H9 (cell line): ENCODE measurements around the gene RELCH. TPM values are rescaled to one million over a fixed set of nuclear protein-coding genes. Genes with fewer than 3 reads are reported as not detected.

Experiments
- DNase-seq: peaks from one replicate; pipeline ENCODE4 v3.0.0-alpha.2; 2017
- H2AFZ ChIP-seq: one replicate; pipeline ENCODE4 v1.6.1; 2013; ENCODE audit warnings: mild to moderate bottlenecking, low read length, control low read depth, moderate library complexity
- H2AK5ac ChIP-seq: 2 replicates; pipeline ENCODE4 v1.6.1; 2013; ENCODE audit warnings: low read length, control low read depth, mixed read lengths; ENCODE audit not compliant: insufficient read length
- H2BK120ac ChIP-seq: one replicate; pipeline ENCODE4 v1.6.1; 2013; ENCODE audit warnings: low read depth, mild to moderate bottlenecking, low read length, control low read depth, inconsistent platforms; ENCODE audit not compliant: poor library complexity, severe bottlenecking
- H2BK12ac ChIP-seq: 2 replicates; pipeline ENCODE4 v1.6.1; 2013; ENCODE audit warnings: low read length, control low read depth, mixed read lengths, low read depth; ENCODE audit not compliant: insufficient read length
- H2BK15ac ChIP-seq: 2 replicates; pipeline ENCODE4 v1.6.1; 2013; ENCODE audit warnings: low read depth, low read length, control low read depth
- H2BK20ac ChIP-seq: one replicate; pipeline ENCODE4 v1.6.1; 2013; ENCODE audit warnings: low read depth, mild to moderate bottlenecking, low read length, control low read depth, inconsistent platforms; ENCODE audit not compliant: poor library complexity, severe bottlenecking
- H2BK5ac ChIP-seq: 2 replicates; pipeline ENCODE4 v1.6.1; 2013; ENCODE audit warnings: low read length, control low read depth, mixed read lengths; ENCODE audit not compliant: insufficient read length
- H3K14ac ChIP-seq: 2 replicates; pipeline ENCODE4 v1.6.1; 2013; ENCODE audit warnings: low read length, control low read depth; ENCODE audit not compliant: insufficient read depth
- H3K18ac ChIP-seq: 2 replicates; pipeline ENCODE4 v1.6.1; 2013; ENCODE audit warnings: low read depth, mild to moderate bottlenecking, mixed read lengths, low read length, control low read depth; ENCODE audit not compliant: insufficient read length
- H3K23ac ChIP-seq: 2 replicates; pipeline ENCODE4 v1.6.1; 2013; ENCODE audit warnings: low read length, control low read depth, mixed read lengths, low read depth; ENCODE audit not compliant: insufficient read length
- H3K23me2 ChIP-seq: 2 replicates; pipeline ENCODE4 v1.6.1; 2013; ENCODE audit warnings: low read depth, mild to moderate bottlenecking, mixed read lengths, low read length, control low read depth; ENCODE audit not compliant: insufficient read length, poor library complexity, severe bottlenecking
- H3K27ac ChIP-seq: 2 replicates; pipeline ENCODE4 v1.5.1; 2013; ENCODE audit warnings: low read length, control low read depth, mixed read lengths, low read depth; ENCODE audit not compliant: insufficient read length
- H3K27me3 ChIP-seq: 2 replicates; pipeline ENCODE4 v1.6.1; 2013; ENCODE audit warnings: low read length, control low read depth, inconsistent platforms; ENCODE audit not compliant: insufficient read depth
- H3K4ac ChIP-seq: 2 replicates; pipeline ENCODE4 v1.6.1; 2013; ENCODE audit warnings: low read depth, mild to moderate bottlenecking, control low read depth, inconsistent platforms, low read length, moderate library complexity
- H3K4me1 ChIP-seq: 2 replicates; pipeline ENCODE4 v1.6.1; 2013; ENCODE audit warnings: low read length, control low read depth, inconsistent platforms; ENCODE audit not compliant: insufficient read depth
- H3K4me2 ChIP-seq: 2 replicates; pipeline ENCODE4 v1.6.1; 2013; ENCODE audit warnings: low read length, control low read depth, mixed read lengths; ENCODE audit not compliant: insufficient read length, insufficient read depth
- H3K56ac ChIP-seq: 2 replicates; pipeline ENCODE4 v1.6.1; 2013; ENCODE audit warnings: low read depth, mild to moderate bottlenecking, mixed read lengths, low read length, control low read depth; ENCODE audit not compliant: insufficient read length
- H3K79me1 ChIP-seq: 2 replicates; pipeline ENCODE4 v1.6.1; 2013; ENCODE audit warnings: low read depth, mild to moderate bottlenecking, moderate library complexity, low read length, control low read depth, inconsistent platforms; ENCODE audit not compliant: insufficient read depth, poor library complexity, severe bottlenecking
- H3K79me2 ChIP-seq: 2 replicates; pipeline ENCODE4 v1.6.1; 2013; ENCODE audit warnings: low read length, control low read depth, inconsistent platforms; ENCODE audit not compliant: insufficient read depth
- H3K9ac ChIP-seq: 2 replicates; pipeline ENCODE4 v1.6.1; 2013; ENCODE audit warnings: low read length, control low read depth, mixed read lengths; ENCODE audit not compliant: insufficient read length; ENCODE audit errors: extremely low read depth
- H3K9me3 ChIP-seq: one replicate; pipeline ENCODE4 v1.6.1; 2013; ENCODE audit warnings: low read depth, low read length, inconsistent platforms; ENCODE audit not compliant: control insufficient read depth
- H3T11ph ChIP-seq: one replicate; pipeline ENCODE4 v1.6.1; 2013; ENCODE audit warnings: mild to moderate bottlenecking, low read length, control low read depth, inconsistent platforms
- H4K20me1 ChIP-seq: one replicate; pipeline ENCODE4 v1.6.1; 2013; ENCODE audit not compliant: control insufficient read depth, insufficient read length, insufficient read depth
- H4K5ac ChIP-seq: 2 replicates; pipeline ENCODE4 v1.6.1; 2013; ENCODE audit warnings: low read depth, mild to moderate bottlenecking, mixed read lengths, low read length, control low read depth; ENCODE audit not compliant: insufficient read length
- H4K8ac ChIP-seq: replicated peaks from 2 replicates; pipeline ENCODE4 v1.6.1; 2013; ENCODE audit warnings: low read length, control low read depth, mixed read lengths, low read depth; ENCODE audit not compliant: insufficient read length
- H4K91ac ChIP-seq: 2 replicates; pipeline ENCODE4 v1.6.1; 2013; ENCODE audit warnings: low read depth, mild to moderate bottlenecking, moderate library complexity, mixed read lengths, low read length, control low read depth; ENCODE audit not compliant: insufficient read length
- H3K27ac Mint-ChIP-seq, 3 experiments: 2 replicates in 2 of 3; 3 replicates in 1 of 3; pipeline ENCODE4 v1.8.0; 2020 to 2021; ENCODE audit warnings: mixed read lengths in 3 of 3, mild to moderate bottlenecking in 1 of 3, moderate library complexity in 1 of 3
- H3K27me3 Mint-ChIP-seq: 2 replicates; pipeline ENCODE4 v1.8.0; 2021; ENCODE audit warnings: low read depth, mild to moderate bottlenecking, moderate library complexity, mixed read lengths
- H3K36me3 Mint-ChIP-seq, 3 experiments: 2 replicates in 2 of 3; 3 replicates in 1 of 3; pipeline ENCODE4 v1.8.0; 2020 to 2021; ENCODE audit warnings: low read depth in 3 of 3, mixed read lengths in 3 of 3; ENCODE audit not compliant: insufficient read depth in 1 of 3
- H3K4me1 Mint-ChIP-seq, 2 experiments: 2 replicates each; pipeline ENCODE4 v1.8.0; 2020; ENCODE audit warnings: mixed read lengths in 2 of 2
- H3K4me3 Mint-ChIP-seq, 2 experiments: 2 replicates in 1 of 2; 3 replicates in 1 of 2; pipeline ENCODE4 v1.8.0; 2020 to 2021; ENCODE audit warnings: mild to moderate bottlenecking in 2 of 2, mixed read lengths in 2 of 2, moderate library complexity in 1 of 2
- H3K9me3 Mint-ChIP-seq, 2 experiments: 2 replicates in 1 of 2; 3 replicates in 1 of 2; pipeline ENCODE4 v1.8.0; 2020; ENCODE audit warnings: mild to moderate bottlenecking in 2 of 2, mixed read lengths in 2 of 2, moderate library complexity in 1 of 2
- CTCF ChIP-seq: fragments of 200-600 bp; sonication (generic); conservative IDR thresholded peaks from 3 replicates; pipeline ENCODE4 v1.8.0; 2021; ENCODE audit warnings: antibody characterized with exemption, mild to moderate bottlenecking
- WGBS: extraction: QIAGEN DNeasy Blood & Tissue Kit; methylation state at CpG from one replicate; pipeline ENCODE4 v1.1.7; 2013; ENCODE audit warnings: missing lambda C conversion rate, low lambda C conversion rate, mixed read lengths; ENCODE audit not compliant: insufficient read length; ENCODE audit errors: extremely low coverage; 5-methylcytosine and 5-hydroxymethylcytosine counted together
- total RNA-seq: library from RNA; stranded (reverse); gene quantifications from 2 replicates; pipeline ENCODE4 v1.2.1, GENCODE V29; 2021

RELCH gene
- total RNA-seq, 1 experiment from 2014 or later = 32.3 TPM

GRCh38 chr18:62206593-62206992 lies 19.5 kb downstream of the RELCH start:
- Mint-ChIP-seq H3K27me3 (no peaks in the 10 kb centered on the region), H3K36me3 (peaks cover 0 to 12% (median 5%) of the 10 kb centered on the region in 3 experiments; a peak in 4 of 7 replicates), H3K9me3 (0 out of 5 replicates have a peak, but pooled peaks cover 0 to 2% of the 10 kb centered on the region in 2 experiments), H3K4me3 (no peak overlapping the region), H3K27ac (no peak overlapping the region), H3K4me1 (peaks cover 3 to 5% of the 10 kb centered on the region in 2 experiments; a peak in 2 of 4 replicates)
- no peak overlapping the region for H3K56ac ChIP-seq
- no peaks in the 10 kb centered on the region for H4K20me1 ChIP-seq
- H2BK12ac ChIP-seq = no peak overlapping the region
- no peaks in the 10 kb centered on the region for H3K23me2 ChIP-seq
- no peak overlapping the region for H3K4me2 ChIP-seq
- H4K5ac ChIP-seq = no peak overlapping the region
- WGBS = no CpG with 5 or more reads among the region's 4 CpGs
- no peak for DNase-seq
- no peaks in the 10 kb centered on the region; the same call in 1 of the 2 replicates for H3K4me1 ChIP-seq
- no peak overlapping the region for H2BK20ac ChIP-seq
- H2BK15ac ChIP-seq = no peak overlapping the region
- TF ChIP-seq CTCF = no peak
- peaks cover 2% of the 10 kb centered on the region; the same call in 1 of the 2 replicates for H3K79me2 ChIP-seq
- H2BK5ac ChIP-seq = no peak overlapping the region
- H4K8ac ChIP-seq = no peak overlapping the region
- H3K23ac ChIP-seq = no peak overlapping the region
- H3K79me1 ChIP-seq = peaks cover 6% of the 10 kb centered on the region
- no peak overlapping the region for H2AFZ ChIP-seq
- no peak overlapping the region for H4K91ac ChIP-seq
- no peak overlapping the region for H3K4ac ChIP-seq
- no peaks in the 10 kb centered on the region for H3K27me3 ChIP-seq
- H3K18ac ChIP-seq = no peak overlapping the region
- no peak overlapping the region for H3T11ph ChIP-seq
- H3K14ac ChIP-seq = no peak overlapping the region
- H2AK5ac ChIP-seq = no peak overlapping the region
- no peaks in the 10 kb centered on the region for H3K9me3 ChIP-seq
- no peak overlapping the region for H2BK120ac ChIP-seq
- H3K9ac ChIP-seq = no peak overlapping the region
- H3K27ac ChIP-seq = no peak overlapping the region
